Activated T-helper 1 cell treated with Interleukin-2 at 50 U/mL for 16 hours (primary cell): ENCODE results near the gene PLK4.
"Not testable (repeated sequence)": the region's sequence is repeated elsewhere in the genome, so short reads cannot be mapped to it uniquely, and the experiment has no call there.

Experiments
- DNase-seq: peaks from one replicate; pipeline ENCODE4 v3.0.0-alpha.2; 2020; ENCODE audit warnings: low read depth

PLK4 gene

DNA sequence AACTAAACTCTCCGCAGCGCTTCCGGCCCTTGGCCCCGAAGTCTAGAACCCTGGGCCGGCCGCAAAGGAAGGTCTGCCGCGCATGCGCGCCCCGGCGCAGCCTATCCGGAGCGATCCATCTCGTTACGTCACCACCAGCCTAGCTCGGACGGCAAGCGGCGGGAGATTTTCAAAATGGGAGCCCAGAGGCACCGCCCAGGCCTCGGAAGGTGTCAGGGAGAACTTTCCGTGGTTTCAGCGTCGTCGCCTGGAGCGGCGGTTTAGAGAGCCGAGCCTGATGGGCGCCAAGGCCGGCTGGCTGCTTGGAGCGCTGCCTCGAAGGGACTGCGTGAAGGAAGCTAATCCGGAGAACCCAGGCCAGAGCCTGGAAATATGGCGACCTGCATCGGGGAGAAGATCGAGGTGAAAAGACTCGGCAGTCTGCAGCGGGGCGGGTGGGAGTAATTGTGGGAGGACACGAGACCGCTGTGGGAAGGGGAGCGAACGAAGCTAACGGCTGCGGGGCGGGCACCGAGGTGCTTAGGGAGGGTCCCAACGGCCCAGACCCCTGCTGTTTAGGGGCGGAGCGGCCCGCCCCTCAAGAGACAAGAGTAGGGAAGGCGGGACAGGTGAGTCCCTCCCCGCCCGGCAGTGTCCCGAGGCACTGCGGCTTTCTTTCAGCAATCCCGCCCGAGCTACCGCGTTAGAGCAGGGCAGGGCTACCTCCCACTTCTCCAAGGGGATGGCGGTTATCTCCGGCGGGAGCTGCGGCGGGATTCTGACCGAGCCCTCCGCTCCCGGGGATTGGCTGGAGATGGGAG, at the start of gene PLK4:
Gene PLK4, plus strand, starts transcription at position 131 of the 800 bp plus-strand sequence. Its CDS starts 242 bp downstream, at position 373.
- DNase-seq: peak; percentile 89

DNA sequence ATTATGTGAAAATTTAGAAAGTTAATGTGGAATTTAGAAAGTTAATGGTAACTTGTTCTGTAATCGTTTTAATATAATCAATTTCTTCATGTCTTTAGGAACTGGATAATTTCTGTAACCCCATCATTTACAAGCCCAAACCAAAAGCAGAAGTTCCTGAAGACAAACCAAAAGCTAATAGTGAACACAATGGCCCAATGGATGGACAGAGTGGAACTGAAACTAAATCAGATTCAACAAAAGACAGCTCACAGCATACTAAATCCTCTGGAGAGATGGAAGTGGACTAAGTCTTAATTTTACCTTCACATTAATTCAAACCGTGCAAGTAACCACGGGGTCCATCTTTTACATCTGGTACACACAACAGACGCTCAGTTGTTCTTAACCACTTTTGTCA, 48.1 kb upstream of the PLK4 start:
- no peak for DNase-seq

GRCh38 chr4:127843704-127844600, 36.7 kb upstream of the PLK4 start:
- DNase-seq: no peak

- no peak for DNase-seq
Observed at GRCh38 chr4:127844601-127845116, 36.0 kb upstream of the PLK4 start.

DNA sequence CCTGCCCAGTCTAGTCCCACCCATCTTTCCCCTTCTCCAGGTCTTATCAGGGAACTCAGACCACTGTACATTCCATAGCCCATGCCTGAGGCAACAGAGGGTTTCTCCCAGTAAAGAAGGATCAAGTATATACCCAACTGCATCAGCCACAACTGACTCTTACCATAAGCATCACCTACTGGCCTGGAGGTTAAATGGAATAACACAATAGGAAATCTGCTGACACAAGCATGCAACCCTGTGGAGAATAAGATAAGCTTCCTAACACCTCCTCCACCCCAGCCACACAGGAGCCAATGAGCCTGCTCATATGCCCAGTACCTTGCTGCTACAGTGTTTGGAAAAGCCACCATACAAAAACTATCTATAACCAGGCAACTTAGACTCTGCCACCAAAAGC, 34.6 kb upstream of the PLK4 start:
- no peak for DNase-seq

DNA sequence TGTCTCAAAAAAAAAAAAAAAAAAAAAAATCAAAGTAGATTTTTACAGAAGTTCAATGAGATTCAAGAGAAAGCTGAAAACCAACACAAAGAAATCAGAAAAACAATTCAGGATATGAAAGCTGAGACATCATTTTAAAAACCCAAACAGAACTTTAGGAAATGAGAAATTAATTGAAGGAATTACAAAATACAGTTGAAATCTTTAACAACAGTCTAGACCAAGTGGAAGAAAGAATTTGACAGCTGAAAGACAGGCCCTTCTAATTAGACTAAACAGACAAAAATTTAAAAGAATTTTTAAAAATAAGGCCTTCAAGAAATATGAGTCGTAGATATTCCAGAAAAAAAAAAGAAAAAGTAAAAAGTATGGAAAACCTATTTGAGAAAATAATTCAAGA, 33.9 kb upstream of the PLK4 start:
- DNase-seq: no peak

DNA sequence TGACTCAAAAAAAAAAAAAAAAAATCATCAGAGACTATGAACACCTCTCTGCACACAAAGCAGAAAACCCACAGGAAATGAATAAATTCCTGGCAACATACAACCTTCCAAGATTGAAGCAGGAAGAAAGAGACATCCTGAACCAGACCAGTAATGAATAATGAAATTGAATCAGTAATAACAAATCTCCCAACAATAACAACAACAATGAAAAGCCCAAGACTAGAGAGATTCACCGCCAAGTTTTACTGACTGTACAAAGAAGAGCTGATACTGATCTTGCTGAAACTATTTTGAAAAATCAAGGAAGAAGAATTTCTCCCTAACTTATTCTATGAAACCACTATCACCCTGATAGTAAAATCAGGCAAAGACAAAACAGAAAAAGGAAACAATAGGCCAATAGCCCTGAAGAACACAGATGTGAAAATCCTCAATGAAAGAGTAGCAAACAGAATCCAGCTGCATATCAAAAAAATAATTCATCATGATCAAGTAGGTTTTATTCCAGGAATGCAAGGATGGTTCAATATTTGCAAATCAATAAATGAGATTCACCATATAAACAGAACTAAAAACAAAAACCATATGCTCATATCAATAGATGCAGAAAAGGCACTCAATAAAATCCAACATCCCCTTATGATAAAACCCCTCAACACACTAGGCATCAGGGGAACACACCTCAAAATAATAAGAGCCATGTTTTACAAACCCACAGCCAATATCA, 31.0 kb upstream of the PLK4 start:
- no peak for DNase-seq

DNA sequence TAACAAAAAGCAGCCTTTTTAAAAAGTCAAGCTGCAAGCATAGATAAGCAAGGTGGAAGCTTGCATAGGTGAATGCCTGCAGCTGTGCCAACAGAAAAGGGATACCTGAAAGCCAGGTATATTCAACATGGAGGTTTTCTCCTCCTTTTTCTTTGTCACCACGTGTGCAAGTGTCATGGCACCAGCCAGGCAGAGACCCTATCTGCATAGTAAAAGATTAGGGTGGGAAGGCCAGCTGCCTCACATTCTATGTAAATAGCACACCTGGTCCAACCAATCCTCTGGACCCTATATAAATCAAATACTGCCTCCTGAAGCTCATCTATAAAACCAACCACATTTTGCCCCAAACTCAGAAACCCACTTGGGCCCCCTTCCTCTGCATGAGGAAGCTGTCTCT, 28.0 kb upstream of the PLK4 start:
- no peak for DNase-seq

DNA sequence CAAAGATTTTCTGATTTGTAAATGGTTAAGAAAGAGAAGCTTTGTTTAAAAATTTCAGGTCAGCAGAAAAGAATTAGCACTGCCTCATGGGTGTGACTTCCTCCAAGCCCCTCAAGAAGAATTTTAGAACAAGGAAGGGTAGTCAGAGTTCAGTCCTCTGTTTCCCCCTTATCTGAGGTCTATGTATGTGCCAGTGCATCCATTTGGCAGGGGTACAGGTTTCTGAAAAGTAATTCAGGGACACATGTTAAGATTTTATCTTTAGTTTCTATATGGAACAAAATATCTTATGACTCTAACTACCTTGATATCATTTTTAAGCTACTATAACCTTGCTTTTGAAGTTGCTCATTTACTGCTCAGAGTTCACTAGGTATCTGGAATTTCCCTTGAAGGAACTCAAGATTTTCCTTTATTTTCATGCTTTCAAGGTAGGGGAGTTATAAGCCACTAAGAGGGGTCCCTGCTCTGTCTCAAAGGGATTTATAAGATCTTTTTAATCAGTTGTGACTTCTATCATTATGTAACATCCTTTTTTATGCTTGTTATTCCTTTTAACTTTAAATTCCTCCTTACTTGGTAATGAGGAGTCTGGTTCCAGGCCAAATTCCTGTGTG, 24.4 kb upstream of the PLK4 start:
- no peak for DNase-seq

GRCh38 chr4:127856813-127857447, 23.8 kb upstream of the PLK4 start:
- no peak for DNase-seq

DNA sequence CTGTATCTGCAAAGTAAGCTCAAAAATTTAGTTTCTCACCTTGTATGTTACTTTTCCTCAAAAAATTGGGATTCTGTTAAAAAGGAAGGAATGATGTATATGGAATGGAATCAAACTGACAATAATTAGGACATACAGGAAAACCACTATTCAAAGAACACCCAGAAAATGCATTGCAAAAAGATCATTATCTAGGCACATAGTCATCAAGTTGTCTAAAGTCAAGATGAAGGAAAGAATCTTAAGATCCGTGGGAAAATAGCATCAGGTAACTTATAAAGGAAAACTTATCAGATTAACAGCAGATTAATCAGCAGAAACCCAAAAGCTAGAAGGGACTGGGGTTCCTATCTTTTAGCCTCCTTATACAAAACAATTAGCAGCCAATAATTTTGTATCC, 23.1 kb upstream of the PLK4 start:
- DNase-seq: no peak

- DNase-seq: no peak
Observed at GRCh38 chr4:127868196-127868595, 12.5 kb upstream of the PLK4 start.

DNA sequence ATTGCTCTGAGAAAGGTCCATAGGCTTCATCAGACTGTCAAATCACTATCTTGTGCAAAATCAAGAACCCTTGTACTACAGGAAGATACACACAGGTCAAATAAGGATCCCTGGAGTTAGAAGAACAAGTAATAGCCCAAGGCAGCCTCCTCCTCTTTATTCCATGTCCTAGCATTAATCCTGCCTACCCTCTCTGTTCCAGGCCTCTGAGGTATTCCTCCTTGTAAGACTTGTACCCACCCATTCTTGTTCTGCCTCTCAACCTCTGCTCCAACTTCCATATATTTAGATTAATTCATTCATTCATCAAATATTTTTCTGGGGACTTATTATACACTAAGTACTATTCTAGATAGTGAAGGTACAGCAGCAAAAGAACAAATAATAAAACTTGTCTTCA, 10.4 kb upstream of the PLK4 start:
- no peak for DNase-seq

GRCh38 chr4:127870688-127871087, 10.0 kb upstream of the PLK4 start:
- DNase-seq: no peak

DNA sequence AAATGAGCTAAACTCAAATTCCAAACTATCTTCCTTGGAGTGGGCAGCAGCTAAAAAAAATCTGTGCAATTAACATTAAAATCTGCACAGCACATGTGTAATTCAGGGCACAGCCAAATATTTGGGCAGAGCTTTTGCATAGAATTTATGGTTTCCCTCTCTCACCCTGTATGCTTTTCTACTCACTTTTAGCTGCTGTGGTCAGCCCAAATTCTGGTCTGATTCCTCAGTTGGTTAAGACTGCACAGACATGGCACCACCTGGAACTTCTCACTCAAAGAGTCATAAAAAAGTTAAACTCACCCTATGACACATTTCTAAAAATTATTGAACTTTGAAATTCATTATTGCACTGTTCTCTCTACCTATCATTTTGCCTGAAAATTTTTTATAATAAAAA, 4.9 kb upstream of the PLK4 start:
- DNase-seq: no peak

DNA sequence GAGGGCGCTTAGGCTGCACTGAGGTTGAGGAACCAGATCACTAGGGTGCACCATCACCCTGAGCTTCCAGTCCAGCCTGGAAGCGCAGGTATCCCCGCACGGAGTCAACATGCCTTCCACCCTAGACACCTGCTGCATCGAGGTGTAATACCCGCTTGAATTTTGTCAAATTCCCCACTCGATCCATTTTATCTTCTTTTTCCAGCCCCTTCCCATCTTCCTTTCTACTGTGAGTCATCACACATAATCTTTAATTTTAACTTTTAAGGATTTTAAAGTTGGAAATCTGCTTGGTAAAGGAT, 821 bp downstream of the PLK4 start:
- DNase-seq: no peak

GRCh38 chr4:127888559-127888958, 7.9 kb downstream of the PLK4 start:
- DNase-seq: no peak

- no peak for DNase-seq
Observed at GRCh38 chr4:127889903-127890302, 9.2 kb downstream of the PLK4 start.

DNA sequence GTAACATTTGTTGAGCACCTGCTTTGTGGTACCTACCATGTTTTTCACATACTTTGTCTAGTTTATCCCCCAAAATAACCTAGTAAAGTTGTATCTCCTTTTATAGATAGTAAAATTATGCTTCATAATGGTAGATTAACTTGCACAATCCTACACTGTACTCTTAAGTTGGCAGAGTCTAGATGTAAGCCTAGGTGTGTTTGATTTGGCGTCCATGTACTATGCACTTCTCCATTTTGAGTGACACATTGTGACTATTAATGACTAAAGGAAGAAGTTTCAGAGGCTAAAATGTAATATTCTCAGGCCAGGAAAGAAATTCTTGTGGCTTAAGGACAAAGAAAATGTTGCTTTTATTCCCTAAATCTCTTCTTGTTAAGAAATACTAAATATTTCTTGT, 15.4 kb downstream of the PLK4 start:
- no peak for DNase-seq

GRCh38 chr4:127896528-127896927, 15.8 kb downstream of the PLK4 start:
- no peak for DNase-seq

GRCh38 chr4:127899682-127900081, 19.0 kb downstream of the PLK4 start:
- DNase-seq: not testable (repeated sequence)

GRCh38 chr4:127905029-127905428, 24.3 kb downstream of the PLK4 start:
- DNase-seq: no peak
